HG03196 (cell line): Measurements from ENCODE around the gene CBFA2T2.

Experiments
- ATAC-seq: cut with Tn5 transposase; IDR thresholded peaks from one replicate; pipeline ENCODE4 v1.9.1; 2021; ENCODE audit not compliant: unreplicated experiment

The CBFA2T2 gene

GRCh38 chr20:33647603-33648395, 157.9 kb downstream of the CBFA2T2 start:
- peak; percentile 53 for ATAC-seq

- no peak for ATAC-seq
These were observed 158.6 kb downstream of the CBFA2T2 start for GRCh38 chr20:33648396-33649004.

- no peak for ATAC-seq
These were observed 159.3 kb downstream of the CBFA2T2 start for GRCh38 chr20:33649201-33649681.

- ATAC-seq = no peak
These were observed 160.3 kb downstream of the CBFA2T2 start for GRCh38 chr20:33650111-33650752.

GRCh38 chr20:33650753-33651561, 161.1 kb downstream of the CBFA2T2 start:
- no peak for ATAC-seq

- ATAC-seq = no peak
These were observed 161.7 kb downstream of the CBFA2T2 start for GRCh38 chr20:33651562-33652048.

- no peak for ATAC-seq
These were observed 163.5 kb downstream of the CBFA2T2 start for GRCh38 chr20:33653218-33653899.

GRCh38 chr20:33653900-33654596, 164.2 kb downstream of the CBFA2T2 start:
- ATAC-seq = no peak

GRCh38 chr20:33654680-33655161, 164.8 kb downstream of the CBFA2T2 start:
- ATAC-seq = no peak

- no peak for ATAC-seq
These were observed 165.3 kb downstream of the CBFA2T2 start for GRCh38 chr20:33655164-33655563.

GRCh38 chr20:33656010-33656782, 166.3 kb downstream of the CBFA2T2 start:
- ATAC-seq = no peak

GRCh38 chr20:33656783-33657703, 167.1 kb downstream of the CBFA2T2 start:
- no peak for ATAC-seq

- no peak for ATAC-seq
These were observed 167.8 kb downstream of the CBFA2T2 start for GRCh38 chr20:33657704-33658095.

GRCh38 chr20:33658510-33658909, 168.6 kb downstream of the CBFA2T2 start:
- no peak for ATAC-seq

- ATAC-seq = no peak
These were observed 169.0 kb downstream of the CBFA2T2 start for GRCh38 chr20:33658929-33659328.

- ATAC-seq = no peak
These were observed 169.6 kb downstream of the CBFA2T2 start for GRCh38 chr20:33659341-33660034.

- no peak for ATAC-seq
These were observed 170.3 kb downstream of the CBFA2T2 start for GRCh38 chr20:33660035-33660684.
